H9 (cell line): ENCODE data around the gene GSE1. TPM values are rescaled to one million over a fixed set of nuclear protein-coding genes. Genes with fewer than 3 reads are reported as not detected.
A peak's percentile ranks its signal among the peaks of the same experiment; 100 is the strongest.

Experiments used
- DNase-seq: peaks from one replicate; pipeline ENCODE4 v3.0.0-alpha.2; 2017
- H2AFZ ChIP-seq: one replicate; pipeline ENCODE4 v1.6.1; 2013; ENCODE audit warnings: mild to moderate bottlenecking, low read length, control low read depth, moderate library complexity
- H2AK5ac ChIP-seq: 2 replicates; pipeline ENCODE4 v1.6.1; 2013; ENCODE audit warnings: low read length, control low read depth, mixed read lengths; ENCODE audit not compliant: insufficient read length
- H2BK120ac ChIP-seq: one replicate; pipeline ENCODE4 v1.6.1; 2013; ENCODE audit warnings: low read depth, mild to moderate bottlenecking, low read length, control low read depth, inconsistent platforms; ENCODE audit not compliant: poor library complexity, severe bottlenecking
- H2BK12ac ChIP-seq: 2 replicates; pipeline ENCODE4 v1.6.1; 2013; ENCODE audit warnings: low read length, control low read depth, mixed read lengths, low read depth; ENCODE audit not compliant: insufficient read length
- H2BK15ac ChIP-seq: 2 replicates; pipeline ENCODE4 v1.6.1; 2013; ENCODE audit warnings: low read depth, low read length, control low read depth
- H2BK20ac ChIP-seq: one replicate; pipeline ENCODE4 v1.6.1; 2013; ENCODE audit warnings: low read depth, mild to moderate bottlenecking, low read length, control low read depth, inconsistent platforms; ENCODE audit not compliant: poor library complexity, severe bottlenecking
- H2BK5ac ChIP-seq: 2 replicates; pipeline ENCODE4 v1.6.1; 2013; ENCODE audit warnings: low read length, control low read depth, mixed read lengths; ENCODE audit not compliant: insufficient read length
- H3K14ac ChIP-seq: 2 replicates; pipeline ENCODE4 v1.6.1; 2013; ENCODE audit warnings: low read length, control low read depth; ENCODE audit not compliant: insufficient read depth
- H3K18ac ChIP-seq: 2 replicates; pipeline ENCODE4 v1.6.1; 2013; ENCODE audit warnings: low read depth, mild to moderate bottlenecking, mixed read lengths, low read length, control low read depth; ENCODE audit not compliant: insufficient read length
- H3K23ac ChIP-seq: 2 replicates; pipeline ENCODE4 v1.6.1; 2013; ENCODE audit warnings: low read length, control low read depth, mixed read lengths, low read depth; ENCODE audit not compliant: insufficient read length
- H3K23me2 ChIP-seq: 2 replicates; pipeline ENCODE4 v1.6.1; 2013; ENCODE audit warnings: low read depth, mild to moderate bottlenecking, mixed read lengths, low read length, control low read depth; ENCODE audit not compliant: insufficient read length, poor library complexity, severe bottlenecking
- H3K27ac ChIP-seq: 2 replicates; pipeline ENCODE4 v1.5.1; 2013; ENCODE audit warnings: low read length, control low read depth, mixed read lengths, low read depth; ENCODE audit not compliant: insufficient read length
- H3K27me3 ChIP-seq: 2 replicates; pipeline ENCODE4 v1.6.1; 2013; ENCODE audit warnings: low read length, control low read depth, inconsistent platforms; ENCODE audit not compliant: insufficient read depth
- H3K4ac ChIP-seq: 2 replicates; pipeline ENCODE4 v1.6.1; 2013; ENCODE audit warnings: low read depth, mild to moderate bottlenecking, control low read depth, inconsistent platforms, low read length, moderate library complexity
- H3K4me1 ChIP-seq: 2 replicates; pipeline ENCODE4 v1.6.1; 2013; ENCODE audit warnings: low read length, control low read depth, inconsistent platforms; ENCODE audit not compliant: insufficient read depth
- H3K4me2 ChIP-seq: 2 replicates; pipeline ENCODE4 v1.6.1; 2013; ENCODE audit warnings: low read length, control low read depth, mixed read lengths; ENCODE audit not compliant: insufficient read length, insufficient read depth
- H3K56ac ChIP-seq: 2 replicates; pipeline ENCODE4 v1.6.1; 2013; ENCODE audit warnings: low read depth, mild to moderate bottlenecking, mixed read lengths, low read length, control low read depth; ENCODE audit not compliant: insufficient read length
- H3K79me1 ChIP-seq: 2 replicates; pipeline ENCODE4 v1.6.1; 2013; ENCODE audit warnings: low read depth, mild to moderate bottlenecking, moderate library complexity, low read length, control low read depth, inconsistent platforms; ENCODE audit not compliant: insufficient read depth, poor library complexity, severe bottlenecking
- H3K79me2 ChIP-seq: 2 replicates; pipeline ENCODE4 v1.6.1; 2013; ENCODE audit warnings: low read length, control low read depth, inconsistent platforms; ENCODE audit not compliant: insufficient read depth
- H3K9ac ChIP-seq: 2 replicates; pipeline ENCODE4 v1.6.1; 2013; ENCODE audit warnings: low read length, control low read depth, mixed read lengths; ENCODE audit not compliant: insufficient read length; ENCODE audit errors: extremely low read depth
- H3K9me3 ChIP-seq: one replicate; pipeline ENCODE4 v1.6.1; 2013; ENCODE audit warnings: low read depth, low read length, inconsistent platforms; ENCODE audit not compliant: control insufficient read depth
- H3T11ph ChIP-seq: one replicate; pipeline ENCODE4 v1.6.1; 2013; ENCODE audit warnings: mild to moderate bottlenecking, low read length, control low read depth, inconsistent platforms
- H4K20me1 ChIP-seq: one replicate; pipeline ENCODE4 v1.6.1; 2013; ENCODE audit not compliant: control insufficient read depth, insufficient read length, insufficient read depth
- H4K5ac ChIP-seq: 2 replicates; pipeline ENCODE4 v1.6.1; 2013; ENCODE audit warnings: low read depth, mild to moderate bottlenecking, mixed read lengths, low read length, control low read depth; ENCODE audit not compliant: insufficient read length
- H4K8ac ChIP-seq: replicated peaks from 2 replicates; pipeline ENCODE4 v1.6.1; 2013; ENCODE audit warnings: low read length, control low read depth, mixed read lengths, low read depth; ENCODE audit not compliant: insufficient read length
- H4K91ac ChIP-seq: 2 replicates; pipeline ENCODE4 v1.6.1; 2013; ENCODE audit warnings: low read depth, mild to moderate bottlenecking, moderate library complexity, mixed read lengths, low read length, control low read depth; ENCODE audit not compliant: insufficient read length
- H3K27ac Mint-ChIP-seq, 3 experiments: 2 replicates in 2 of 3; 3 replicates in 1 of 3; pipeline ENCODE4 v1.8.0; 2020 to 2021; ENCODE audit warnings: mixed read lengths in 3 of 3, mild to moderate bottlenecking in 1 of 3, moderate library complexity in 1 of 3
- H3K27me3 Mint-ChIP-seq: 2 replicates; pipeline ENCODE4 v1.8.0; 2021; ENCODE audit warnings: low read depth, mild to moderate bottlenecking, moderate library complexity, mixed read lengths
- H3K36me3 Mint-ChIP-seq, 3 experiments: 2 replicates in 2 of 3; 3 replicates in 1 of 3; pipeline ENCODE4 v1.8.0; 2020 to 2021; ENCODE audit warnings: low read depth in 3 of 3, mixed read lengths in 3 of 3; ENCODE audit not compliant: insufficient read depth in 1 of 3
- H3K4me1 Mint-ChIP-seq, 2 experiments: 2 replicates each; pipeline ENCODE4 v1.8.0; 2020; ENCODE audit warnings: mixed read lengths in 2 of 2
- H3K4me3 Mint-ChIP-seq, 2 experiments: 2 replicates in 1 of 2; 3 replicates in 1 of 2; pipeline ENCODE4 v1.8.0; 2020 to 2021; ENCODE audit warnings: mild to moderate bottlenecking in 2 of 2, mixed read lengths in 2 of 2, moderate library complexity in 1 of 2
- H3K9me3 Mint-ChIP-seq, 2 experiments: 2 replicates in 1 of 2; 3 replicates in 1 of 2; pipeline ENCODE4 v1.8.0; 2020; ENCODE audit warnings: mild to moderate bottlenecking in 2 of 2, mixed read lengths in 2 of 2, moderate library complexity in 1 of 2
- WGBS: extraction: QIAGEN DNeasy Blood & Tissue Kit; methylation state at CpG from one replicate; pipeline ENCODE4 v1.1.7; 2013; ENCODE audit warnings: missing lambda C conversion rate, low lambda C conversion rate, mixed read lengths; ENCODE audit not compliant: insufficient read length; ENCODE audit errors: extremely low coverage; 5-methylcytosine and 5-hydroxymethylcytosine counted together
- total RNA-seq: library from RNA; stranded (reverse); gene quantifications from 2 replicates; pipeline ENCODE4 v1.2.1, GENCODE V29; 2021
- TF ChIP-seq, protein P1 (sequence below): fragments of 200-600 bp; sonication (generic); conservative IDR thresholded peaks from 3 replicates; pipeline ENCODE4 v1.8.0; 2021; ENCODE audit warnings: antibody characterized with exemption, mild to moderate bottlenecking

The GSE1 gene
- total RNA-seq, 1 experiment from 2014 or later, result 125 TPM

DNA sequence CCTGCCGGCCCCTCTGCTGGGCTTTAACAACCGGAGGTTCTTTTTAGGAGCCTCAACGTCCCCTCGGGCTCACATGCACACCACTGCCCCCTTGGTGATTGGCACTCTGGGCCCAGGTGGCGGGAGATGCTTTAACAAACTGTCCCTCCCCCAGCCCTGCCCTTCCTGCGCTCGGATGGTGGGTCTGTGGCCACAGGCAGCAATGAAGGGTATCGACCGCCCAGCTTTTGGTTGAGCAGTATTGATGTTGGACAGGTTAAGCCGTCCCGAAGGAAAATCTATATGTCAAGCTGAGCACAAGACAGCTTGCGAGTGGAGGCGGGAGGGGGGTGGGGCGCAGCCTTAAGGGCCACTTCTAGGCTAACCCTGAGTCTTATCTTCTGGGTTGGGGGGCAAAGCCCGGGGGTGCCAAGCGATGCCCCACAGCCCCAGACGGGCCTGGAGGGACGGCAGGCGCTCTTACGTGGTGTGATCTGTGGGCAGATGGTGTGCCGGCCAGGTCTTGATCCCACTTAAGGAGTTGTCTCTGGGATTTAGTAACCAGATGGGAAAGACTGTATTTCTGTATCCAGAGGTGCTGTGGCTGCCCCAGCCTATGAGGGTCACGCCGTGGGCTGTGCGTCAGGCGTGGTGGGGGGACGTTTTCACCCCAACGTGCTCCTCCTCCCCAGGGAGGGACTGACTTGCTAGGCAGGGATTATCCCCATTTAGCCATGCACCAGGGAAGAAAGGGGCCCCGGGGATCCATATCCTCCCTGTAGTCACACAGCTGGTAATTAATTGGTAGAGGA, 6.2 kb downstream of the GSE1 start:
- H2AK5ac ChIP-seq, result no peak overlapping the region
- no peak overlapping the region for H2BK15ac ChIP-seq
- H4K8ac ChIP-seq, result no peak overlapping the region
- H2BK120ac ChIP-seq, result no peak overlapping the region
- no peak overlapping the region for H3K27ac ChIP-seq
- no peak overlapping the region for H2BK5ac ChIP-seq
- no peak overlapping the region for H3K23ac ChIP-seq
- no peaks in the 10 kb centered on the region for H3K27me3 ChIP-seq
- peaks cover 11 to 43% (median 28%) of the 10 kb centered on the region in 3 experiments; a peak in 6 of 7 replicates for H3K36me3 Mint-ChIP-seq
- peaks cover 8% of the 10 kb centered on the region for H4K20me1 ChIP-seq
- no peak overlapping the region for H2BK12ac ChIP-seq
- H2AFZ ChIP-seq, result no peak overlapping the region
- peaks cover 67 to 75% of the 10 kb centered on the region in 2 experiments for H3K4me1 Mint-ChIP-seq
- no peak overlapping the region for H3K18ac ChIP-seq
- no peak overlapping the region for H3K4ac ChIP-seq
- no peak overlapping the region for H4K91ac ChIP-seq
- H3K27me3 Mint-ChIP-seq, result no peaks in the 10 kb centered on the region
- WGBS, result no CpG with 5 or more reads among the region's 28 CpGs
- H3K9me3 ChIP-seq, result no peaks in the 10 kb centered on the region
- 0 out of 7 replicates have a peak overlapping the region, but pooled peaks of 2 of the 3 experiments have one; percentile 34 to 40 for H3K27ac Mint-ChIP-seq
- no peak overlapping the region for H2BK20ac ChIP-seq
- no peak overlapping the region for H4K5ac ChIP-seq
- no peak overlapping the region for H3K4me2 ChIP-seq
- H3K79me1 ChIP-seq, result peaks cover 12% of the 10 kb centered on the region
- H3K14ac ChIP-seq, result no peak overlapping the region; the same call in 1 of the 2 replicates
- TF ChIP-seq, protein P1, sequence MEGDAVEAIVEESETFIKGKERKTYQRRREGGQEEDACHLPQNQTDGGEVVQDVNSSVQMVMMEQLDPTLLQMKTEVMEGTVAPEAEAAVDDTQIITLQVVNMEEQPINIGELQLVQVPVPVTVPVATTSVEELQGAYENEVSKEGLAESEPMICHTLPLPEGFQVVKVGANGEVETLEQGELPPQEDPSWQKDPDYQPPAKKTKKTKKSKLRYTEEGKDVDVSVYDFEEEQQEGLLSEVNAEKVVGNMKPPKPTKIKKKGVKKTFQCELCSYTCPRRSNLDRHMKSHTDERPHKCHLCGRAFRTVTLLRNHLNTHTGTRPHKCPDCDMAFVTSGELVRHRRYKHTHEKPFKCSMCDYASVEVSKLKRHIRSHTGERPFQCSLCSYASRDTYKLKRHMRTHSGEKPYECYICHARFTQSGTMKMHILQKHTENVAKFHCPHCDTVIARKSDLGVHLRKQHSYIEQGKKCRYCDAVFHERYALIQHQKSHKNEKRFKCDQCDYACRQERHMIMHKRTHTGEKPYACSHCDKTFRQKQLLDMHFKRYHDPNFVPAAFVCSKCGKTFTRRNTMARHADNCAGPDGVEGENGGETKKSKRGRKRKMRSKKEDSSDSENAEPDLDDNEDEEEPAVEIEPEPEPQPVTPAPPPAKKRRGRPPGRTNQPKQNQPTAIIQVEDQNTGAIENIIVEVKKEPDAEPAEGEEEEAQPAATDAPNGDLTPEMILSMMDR, result no peak
- no peaks in the 10 kb centered on the region; the same call in 1 of the 2 replicates for H3K4me1 ChIP-seq
- no peak overlapping the region for H3K4me3 Mint-ChIP-seq
- H3K9me3 Mint-ChIP-seq, result no peaks in the 10 kb centered on the region
- H3K9ac ChIP-seq, result no peak overlapping the region
- no peak for DNase-seq
- no peak overlapping the region for H3T11ph ChIP-seq
- peaks cover 77% of the 10 kb centered on the region; the same call in 1 of the 2 replicates for H3K79me2 ChIP-seq
- peaks cover 12% of the 10 kb centered on the region for H3K23me2 ChIP-seq
- H3K56ac ChIP-seq, result no peak overlapping the region
